ENCODE data around the gene CORO2B.
A peak's percentile ranks its signal among the peaks of the same experiment; 100 is the strongest.
"Not testable (repeated sequence)": the region's sequence is repeated elsewhere in the genome, so short reads cannot be mapped to it uniquely, and the experiment has no call there.

The CORO2B gene

DNA sequence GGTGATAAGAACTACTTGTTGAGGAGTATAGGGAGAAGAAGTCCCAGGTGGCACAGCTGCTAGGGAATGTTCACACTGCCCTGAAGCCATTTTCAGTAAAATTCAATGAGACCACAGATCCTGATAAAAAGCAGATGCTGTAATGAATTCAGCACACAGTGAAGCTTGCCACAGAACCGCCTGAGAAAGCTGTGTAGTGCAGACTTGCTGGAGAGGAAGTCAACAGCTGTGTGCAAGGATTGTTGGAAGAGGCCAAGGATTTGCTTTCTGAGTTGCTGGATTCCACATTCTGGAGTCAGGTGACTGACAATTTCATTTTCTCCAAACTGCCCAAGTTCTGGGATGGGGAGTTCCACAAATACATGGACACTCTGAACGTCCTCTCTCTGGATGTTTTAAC lies 171.0 kb downstream of the CORO2B start:
- Histone ChIP-seq H3K36me3 (no peaks in the 10 kb centered on the region), H3K4me1 (ENCODE audit: control insufficient read depth in 1 of 2, insufficient read depth in 1 of 2, low read depth in 1 of 2, low read length in 1 of 2) (peaks cover 8 to 24% of the 10 kb centered on the region in 2 experiments), H3K9me3 (no peaks in the 10 kb centered on the region), H3K27ac (no peak overlapping the region), H3K27me3 (no peaks in the 10 kb centered on the region), H3K4me3 (ENCODE audit: low read depth in 1 of 2, low read length in 1 of 2) (no peak overlapping the region)
- TF ChIP-seq, protein P1, sequence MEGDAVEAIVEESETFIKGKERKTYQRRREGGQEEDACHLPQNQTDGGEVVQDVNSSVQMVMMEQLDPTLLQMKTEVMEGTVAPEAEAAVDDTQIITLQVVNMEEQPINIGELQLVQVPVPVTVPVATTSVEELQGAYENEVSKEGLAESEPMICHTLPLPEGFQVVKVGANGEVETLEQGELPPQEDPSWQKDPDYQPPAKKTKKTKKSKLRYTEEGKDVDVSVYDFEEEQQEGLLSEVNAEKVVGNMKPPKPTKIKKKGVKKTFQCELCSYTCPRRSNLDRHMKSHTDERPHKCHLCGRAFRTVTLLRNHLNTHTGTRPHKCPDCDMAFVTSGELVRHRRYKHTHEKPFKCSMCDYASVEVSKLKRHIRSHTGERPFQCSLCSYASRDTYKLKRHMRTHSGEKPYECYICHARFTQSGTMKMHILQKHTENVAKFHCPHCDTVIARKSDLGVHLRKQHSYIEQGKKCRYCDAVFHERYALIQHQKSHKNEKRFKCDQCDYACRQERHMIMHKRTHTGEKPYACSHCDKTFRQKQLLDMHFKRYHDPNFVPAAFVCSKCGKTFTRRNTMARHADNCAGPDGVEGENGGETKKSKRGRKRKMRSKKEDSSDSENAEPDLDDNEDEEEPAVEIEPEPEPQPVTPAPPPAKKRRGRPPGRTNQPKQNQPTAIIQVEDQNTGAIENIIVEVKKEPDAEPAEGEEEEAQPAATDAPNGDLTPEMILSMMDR (IDR thresholded peaks at IDR 0.05), result no peak

DNA sequence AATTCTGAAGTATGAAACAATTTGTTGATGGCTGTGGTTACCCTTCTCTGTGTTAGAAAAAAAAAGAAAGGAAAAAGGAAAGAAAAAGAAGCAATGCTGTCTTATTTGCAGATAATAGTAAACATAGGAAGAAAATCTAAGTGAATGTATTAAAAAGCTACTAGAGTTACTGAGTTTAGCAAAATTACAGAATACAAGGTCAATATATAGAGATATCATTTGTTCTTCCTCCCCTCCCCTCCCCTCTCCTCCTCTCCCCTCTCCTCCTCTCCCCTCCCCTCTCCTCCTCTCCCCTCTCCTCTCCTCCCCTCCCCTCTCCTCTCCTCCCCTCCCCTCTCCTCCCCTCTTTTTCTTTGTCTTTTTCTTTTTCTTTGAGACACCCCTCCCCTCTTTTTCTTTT lies 172.8 kb downstream of the CORO2B start:
- H3K27ac ChIP-seq, result no peak overlapping the region
- peaks cover 21 to 40% of the 10 kb centered on the region in 2 experiments for H3K4me1 ChIP-seq (ENCODE audit: control insufficient read depth in 1 of 2, insufficient read depth in 1 of 2, low read depth in 1 of 2, low read length in 1 of 2)
- no peaks in the 10 kb centered on the region for H3K27me3 ChIP-seq
- no peaks in the 10 kb centered on the region for H3K36me3 ChIP-seq
- TF ChIP-seq, protein P1 (IDR thresholded peaks at IDR 0.05), result no peak
- H3K4me3 ChIP-seq (ENCODE audit: low read depth in 1 of 2, low read length in 1 of 2), result no peak overlapping the region
- H3K9me3 ChIP-seq, result no peaks in the 10 kb centered on the region

DNA sequence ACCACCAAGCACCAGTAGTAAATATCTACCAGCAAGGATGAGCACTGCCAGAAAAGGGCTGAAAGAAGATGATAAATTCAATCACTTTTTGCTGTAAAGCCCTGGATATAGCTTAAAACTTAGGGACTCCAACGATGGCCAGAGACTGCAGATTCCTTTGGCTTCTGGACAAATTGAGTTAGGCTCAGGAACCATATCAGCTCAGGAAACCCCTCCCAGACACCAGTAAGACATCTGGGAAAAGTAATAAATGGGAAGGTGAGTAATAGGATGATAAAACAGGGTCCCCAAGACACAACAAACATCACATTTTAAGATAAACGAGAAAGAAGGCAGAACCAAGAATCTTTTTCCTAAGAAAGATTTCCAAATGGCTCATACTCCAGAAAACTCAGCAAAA lies 176.9 kb downstream of the CORO2B start:
- H3K4me1 ChIP-seq (ENCODE audit: control insufficient read depth in 1 of 2, insufficient read depth in 1 of 2, low read depth in 1 of 2, low read length in 1 of 2), result peaks cover 30 to 31% of the 10 kb centered on the region in 2 experiments

DNA sequence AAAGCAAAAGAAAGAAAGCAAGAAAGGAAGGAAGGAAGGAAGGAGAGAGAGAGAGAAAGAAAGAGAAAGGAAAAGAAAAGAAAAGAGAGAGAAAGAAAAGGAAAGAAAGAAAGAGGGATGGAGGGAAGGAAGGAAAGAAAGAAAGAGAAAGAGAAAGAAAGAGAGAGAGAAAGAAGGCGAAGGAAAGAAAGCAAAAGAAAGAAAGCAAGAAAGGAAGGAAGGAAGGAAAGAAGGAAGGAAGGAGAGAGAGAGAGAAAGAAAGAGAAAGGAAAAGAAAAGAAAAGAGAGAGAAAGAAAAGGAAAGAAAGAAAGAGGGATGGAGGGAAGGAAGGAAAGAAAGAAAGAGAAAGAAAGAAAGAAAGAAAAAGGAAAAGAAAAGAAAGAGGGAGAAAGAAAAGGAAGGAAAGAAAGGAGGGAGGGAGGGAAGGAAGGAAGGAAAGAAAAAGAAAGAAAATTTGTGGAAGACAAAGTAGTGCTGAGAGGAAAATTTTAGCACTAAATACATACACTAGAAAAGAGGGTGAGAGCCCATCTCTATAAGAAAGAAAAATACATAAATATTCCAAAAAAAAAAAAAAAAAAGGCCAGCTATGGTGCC lies 181.3 kb downstream of the CORO2B start:
- H3K36me3 ChIP-seq; H3K9me3 ChIP-seq; H3K27me3 ChIP-seq; H3K27ac ChIP-seq; H3K4me3 ChIP-seq (ENCODE audit: low read depth in 1 of 2, low read length in 1 of 2): not testable (repeated sequence)
- H3K4me1 ChIP-seq (ENCODE audit: control insufficient read depth in 1 of 2, insufficient read depth in 1 of 2, low read depth in 1 of 2, low read length in 1 of 2), result peaks cover 19 to 20% of the 10 kb centered on the region in 2 experiments

More for the DNA sequence above, 176.9 kb downstream of the CORO2B start:
- H3K9me3 ChIP-seq, result no peaks in the 10 kb centered on the region
- no peaks in the 10 kb centered on the region for H3K36me3 ChIP-seq
- H3K4me3 ChIP-seq (ENCODE audit: low read depth in 1 of 2, low read length in 1 of 2), result peak overlapping the region; percentile 57 to 59
- TF ChIP-seq, protein P1 (IDR thresholded peaks at IDR 0.05), result no peak
- no peaks in the 10 kb centered on the region for H3K27me3 ChIP-seq
- peak overlapping the region; percentile 97 for H3K27ac ChIP-seq

DNA sequence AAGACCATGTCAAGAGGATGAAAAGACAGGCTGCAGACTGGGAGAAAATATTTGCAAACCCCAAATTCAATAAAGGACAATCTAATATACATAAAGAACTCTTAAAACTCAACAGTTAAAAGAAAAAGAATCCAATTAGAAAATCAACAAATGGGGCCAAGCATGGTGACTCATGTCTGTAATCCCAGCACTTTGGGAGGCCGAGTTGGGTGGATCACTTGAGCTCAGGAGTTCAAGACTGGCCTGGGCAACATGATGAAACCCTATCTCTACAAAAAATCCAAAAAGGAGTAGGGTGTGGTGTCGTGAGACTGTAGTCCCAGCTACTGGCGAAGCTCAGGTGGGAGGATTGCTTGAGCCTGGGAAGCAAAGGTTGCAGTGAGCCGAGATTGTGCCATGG lies 184.3 kb downstream of the CORO2B start:
- Histone ChIP-seq H3K4me3 (ENCODE audit: low read depth in 1 of 2, low read length in 1 of 2) (no peak overlapping the region), H3K9me3 (no peaks in the 10 kb centered on the region), H3K27me3 (no peaks in the 10 kb centered on the region), H3K36me3 (no peaks in the 10 kb centered on the region), H3K4me1 (ENCODE audit: control insufficient read depth in 1 of 2, insufficient read depth in 1 of 2, low read depth in 1 of 2, low read length in 1 of 2) (peaks cover 5 to 8% of the 10 kb centered on the region in 2 experiments), H3K27ac (no peak overlapping the region)
- TF ChIP-seq, protein P1 (IDR thresholded peaks at IDR 0.05), result no peak

DNA sequence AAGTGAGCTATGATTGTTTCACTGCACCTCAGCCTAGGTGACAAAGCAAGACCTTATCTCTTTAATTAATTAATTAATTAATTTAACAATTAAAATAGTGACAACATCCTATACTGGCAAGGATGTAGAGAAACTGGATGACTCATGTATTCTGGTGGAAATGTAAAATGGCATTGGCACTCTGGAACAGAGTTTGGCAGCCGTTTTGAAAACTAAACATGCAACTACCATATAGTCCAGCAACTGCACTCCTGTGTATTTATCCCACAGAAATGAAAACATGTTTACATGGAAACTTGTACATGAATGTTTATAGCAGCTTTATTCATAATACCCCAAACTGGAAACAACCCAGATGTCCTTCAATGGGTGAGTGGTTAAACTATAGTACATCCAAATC lies 185.3 kb downstream of the CORO2B start:
- no peaks in the 10 kb centered on the region for H3K36me3 ChIP-seq
- H3K27ac ChIP-seq, result no peak overlapping the region
- no peak overlapping the region for H3K4me3 ChIP-seq (ENCODE audit: low read depth in 1 of 2, low read length in 1 of 2)
- H3K9me3 ChIP-seq, result no peaks in the 10 kb centered on the region
- no peaks in the 10 kb centered on the region for H3K4me1 ChIP-seq (ENCODE audit: control insufficient read depth in 1 of 2, insufficient read depth in 1 of 2, low read depth in 1 of 2, low read length in 1 of 2)
- TF ChIP-seq, protein P1 (IDR thresholded peaks at IDR 0.05), result no peak
- H3K27me3 ChIP-seq, result no peaks in the 10 kb centered on the region
